HG02610 (cell line): ENCODE data around the gene MEG3.

Source experiments
- ATAC-seq: cut with Tn5 transposase; IDR thresholded peaks from one replicate; pipeline ENCODE4 v1.9.1; 2021; ENCODE audit warnings: mild to moderate bottlenecking, moderate library complexity; ENCODE audit not compliant: unreplicated experiment

MEG3 gene

DNA sequence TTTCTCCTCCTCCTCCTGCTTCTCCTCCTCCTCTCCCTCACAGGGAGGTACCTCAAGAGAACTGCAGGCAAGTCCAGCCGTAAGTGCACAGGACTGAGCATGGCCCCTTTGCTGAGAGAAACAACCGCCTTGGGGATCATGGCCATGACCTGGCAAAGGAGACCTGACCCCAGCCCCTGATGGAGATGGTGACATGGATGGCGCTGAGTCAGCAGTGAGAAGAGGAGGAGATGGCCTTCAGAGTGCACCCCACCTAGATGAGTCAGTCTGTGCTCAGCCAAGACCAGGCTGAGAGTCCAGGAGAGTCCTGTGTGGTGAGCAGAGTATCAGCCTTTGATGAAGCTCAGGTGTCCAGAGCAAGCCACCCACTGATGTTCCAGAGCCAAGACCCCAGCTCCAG, 36.4 kb downstream of the MEG3 start:
- ATAC-seq: no peak

DNA sequence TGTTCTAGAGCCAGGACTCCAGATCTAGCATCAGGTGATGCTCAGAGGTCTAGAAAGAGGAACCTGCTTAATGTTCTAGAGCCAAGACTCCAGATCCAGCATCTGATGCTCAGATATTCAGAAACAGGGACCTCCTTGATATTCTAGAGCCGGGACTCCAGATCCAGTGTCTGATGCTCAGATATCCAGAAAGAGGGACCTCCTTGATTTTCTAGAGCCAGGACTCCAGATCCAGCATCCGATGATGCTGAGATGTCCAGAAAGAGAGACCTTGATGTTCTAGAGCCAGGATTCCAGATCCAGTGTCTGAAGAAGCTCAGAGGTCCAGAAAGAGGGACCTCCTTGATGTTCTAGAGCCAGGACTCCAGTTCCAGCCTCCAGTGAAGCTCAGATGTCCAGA, 36.9 kb downstream of the MEG3 start:
- no peak for ATAC-seq

DNA sequence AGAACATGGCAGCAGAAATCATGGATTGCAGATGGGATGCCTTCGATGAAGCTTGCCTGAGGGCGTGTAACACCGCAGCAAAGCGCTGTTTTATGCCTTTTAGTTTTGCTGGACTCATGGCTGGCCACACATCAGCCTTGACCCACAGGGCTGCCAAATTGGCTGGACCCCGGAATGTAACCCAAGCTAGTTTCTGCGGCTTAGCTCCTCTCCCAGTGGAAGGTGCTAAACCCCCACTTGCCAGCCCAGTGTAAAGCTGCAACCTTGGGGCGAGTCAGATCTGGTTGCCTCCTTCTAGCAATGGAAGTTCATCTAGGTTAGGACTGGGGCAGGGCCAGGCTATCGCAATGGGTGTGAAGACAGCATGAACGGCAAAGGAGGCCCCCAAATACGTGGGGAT, 38.3 kb downstream of the MEG3 start:
- ATAC-seq: no peak

DNA sequence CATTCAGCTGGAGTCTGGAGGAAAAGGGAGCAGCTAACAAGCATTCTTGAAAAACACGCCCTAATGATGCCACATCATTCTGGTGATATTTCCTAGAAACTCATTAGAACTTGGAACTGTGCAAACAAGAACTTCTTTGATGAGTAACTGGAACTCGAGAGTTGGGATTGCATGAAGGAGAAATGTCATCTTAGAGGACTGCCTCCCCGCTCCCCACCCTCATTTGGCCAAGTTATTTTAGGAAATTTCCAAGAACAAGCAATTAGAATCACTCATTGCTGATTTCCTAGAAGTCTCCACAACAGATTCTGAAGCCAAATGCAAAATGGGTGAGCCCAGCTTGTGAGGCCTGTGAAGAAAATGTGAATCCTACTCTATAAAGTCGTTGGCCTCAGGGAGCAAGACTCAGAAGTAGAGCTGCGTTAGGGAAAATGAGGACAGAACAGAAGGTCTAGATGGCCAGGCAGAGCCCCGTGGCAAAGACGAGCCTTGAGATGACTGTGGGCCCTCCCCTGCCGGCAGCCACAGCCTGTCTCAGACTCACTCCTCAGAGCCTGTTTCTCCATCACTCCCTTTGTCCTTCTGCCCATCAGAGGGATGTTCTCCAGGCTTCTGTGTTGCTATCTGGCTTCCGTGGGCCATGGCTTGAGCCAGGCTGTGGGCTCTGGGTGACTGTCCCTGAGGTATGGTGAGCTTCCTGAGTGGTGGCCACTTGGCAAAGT, 39.2 kb downstream of the MEG3 start:
- ATAC-seq: no peak

DNA sequence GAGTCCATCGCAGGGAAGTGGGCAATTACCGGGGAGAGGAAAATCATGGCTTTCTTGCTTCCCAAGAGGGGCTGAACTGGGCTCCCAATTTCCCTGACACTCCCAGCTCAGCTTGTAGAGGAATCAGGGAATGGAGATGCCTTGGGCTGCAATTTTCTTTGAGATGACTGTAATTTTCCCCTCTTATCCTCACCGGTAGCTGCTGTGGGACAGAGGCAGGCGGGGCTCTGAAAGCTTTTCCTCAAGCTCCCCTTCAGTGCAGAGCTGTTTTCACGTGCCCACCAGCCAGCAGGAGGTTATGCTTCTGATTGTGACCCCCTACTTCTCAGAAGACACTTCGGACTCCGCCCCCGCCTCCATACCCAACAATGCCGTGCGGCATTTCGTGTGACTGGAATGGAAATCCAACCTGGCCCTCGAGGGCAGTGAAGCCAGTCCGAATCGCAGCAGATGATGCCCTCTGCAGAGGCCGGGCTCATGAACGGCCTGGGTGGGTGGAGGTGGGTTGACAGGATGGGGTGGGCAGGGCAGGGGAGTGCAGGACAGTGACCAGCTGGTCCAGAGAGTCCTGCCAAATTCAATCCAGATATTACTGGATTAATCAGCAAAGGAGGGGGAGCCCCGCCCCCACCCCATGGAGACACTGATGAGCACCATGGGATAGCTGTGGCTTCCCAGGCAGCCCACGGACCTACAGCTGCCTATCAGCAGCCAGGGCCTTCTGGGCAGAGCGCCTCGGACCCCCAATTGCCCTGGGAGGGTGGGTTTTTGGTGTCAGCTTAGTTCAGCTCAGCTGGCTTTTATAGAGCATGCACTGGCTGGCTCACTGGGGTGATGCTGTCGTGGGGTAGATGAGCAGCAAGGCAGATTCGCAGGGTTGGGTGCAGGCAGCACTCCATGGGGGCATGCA, 40.0 kb downstream of the MEG3 start:
- ATAC-seq: no peak

DNA sequence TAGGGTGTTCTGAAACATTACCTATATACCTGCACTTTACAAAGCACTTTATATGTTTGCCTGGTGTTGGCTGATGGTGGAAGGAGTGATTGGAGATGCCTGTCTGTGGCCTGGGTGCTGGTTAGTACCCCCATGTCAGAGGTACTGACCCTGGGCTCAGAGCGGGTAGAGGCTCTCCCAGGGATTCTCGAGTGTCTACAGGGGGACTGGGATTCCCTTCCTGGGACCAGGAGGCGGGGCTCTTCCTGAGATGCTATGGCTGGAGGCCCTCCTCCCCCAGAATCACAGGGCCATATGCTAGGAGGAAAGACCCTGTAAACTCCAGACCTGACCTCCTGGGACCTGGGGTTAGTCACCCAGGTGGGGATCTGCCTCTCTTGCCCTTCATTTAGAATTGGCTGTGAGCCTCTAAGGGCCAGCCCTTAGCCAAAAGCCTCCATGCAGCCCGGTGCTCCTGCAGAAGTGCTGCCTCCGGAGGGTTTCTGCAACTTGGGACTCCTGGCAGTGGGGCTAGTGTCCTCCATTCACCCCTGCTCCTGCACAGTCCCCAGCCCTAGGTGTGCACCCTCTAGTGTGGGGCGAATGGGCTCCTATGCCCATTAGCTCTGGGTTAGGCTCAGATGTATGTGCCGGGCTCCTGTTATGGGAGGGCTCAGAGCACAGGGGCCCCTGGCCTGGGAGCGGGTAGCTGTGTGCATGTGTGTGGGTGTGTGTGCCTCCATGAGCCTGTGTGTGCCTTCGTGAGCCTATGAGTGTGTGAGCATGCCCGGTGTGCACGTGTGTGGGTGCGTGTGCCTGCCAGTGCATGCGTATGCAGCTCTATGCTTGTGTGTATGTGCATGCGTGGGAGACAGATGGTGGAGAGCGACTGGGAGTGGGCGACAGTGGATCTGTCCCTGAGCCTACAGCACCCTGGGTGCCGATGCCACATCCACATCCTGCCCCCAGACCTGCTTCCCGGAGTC, 41.0 kb downstream of the MEG3 start:
- no peak for ATAC-seq

DNA sequence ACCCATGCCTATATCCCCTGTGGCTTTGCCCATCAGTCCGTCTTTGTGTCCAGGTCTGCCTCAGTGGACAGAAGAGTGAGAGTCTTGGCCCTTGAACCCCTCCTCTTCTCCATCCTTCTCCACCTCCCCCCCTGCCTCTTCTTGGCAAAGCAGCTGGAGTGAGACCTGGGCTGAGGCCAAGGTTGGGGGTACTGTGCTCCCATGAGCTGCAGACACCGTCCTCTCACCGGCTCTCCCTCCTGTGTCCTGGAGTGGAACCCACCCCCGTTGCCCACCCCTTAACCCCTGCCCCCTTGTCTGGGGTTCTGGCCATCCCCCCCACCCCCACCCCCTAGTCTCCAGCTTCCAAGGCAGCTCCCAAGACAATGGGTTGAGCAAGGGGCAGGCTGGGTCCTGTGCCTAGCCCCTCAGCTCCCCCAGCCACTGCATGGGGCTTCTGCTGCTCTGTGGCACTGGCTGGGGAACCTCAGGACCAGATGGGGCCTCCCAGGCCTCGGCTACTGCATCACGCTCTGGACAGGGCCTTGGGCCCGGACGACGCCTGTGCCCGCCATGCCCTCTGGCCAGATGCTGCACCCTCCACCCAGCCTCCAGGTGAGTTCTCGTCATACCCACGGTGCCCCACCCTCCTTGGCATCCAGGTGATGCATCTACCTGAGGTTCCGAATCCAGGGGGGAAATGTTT, 41.9 kb downstream of the MEG3 start:
- ATAC-seq: no peak

DNA sequence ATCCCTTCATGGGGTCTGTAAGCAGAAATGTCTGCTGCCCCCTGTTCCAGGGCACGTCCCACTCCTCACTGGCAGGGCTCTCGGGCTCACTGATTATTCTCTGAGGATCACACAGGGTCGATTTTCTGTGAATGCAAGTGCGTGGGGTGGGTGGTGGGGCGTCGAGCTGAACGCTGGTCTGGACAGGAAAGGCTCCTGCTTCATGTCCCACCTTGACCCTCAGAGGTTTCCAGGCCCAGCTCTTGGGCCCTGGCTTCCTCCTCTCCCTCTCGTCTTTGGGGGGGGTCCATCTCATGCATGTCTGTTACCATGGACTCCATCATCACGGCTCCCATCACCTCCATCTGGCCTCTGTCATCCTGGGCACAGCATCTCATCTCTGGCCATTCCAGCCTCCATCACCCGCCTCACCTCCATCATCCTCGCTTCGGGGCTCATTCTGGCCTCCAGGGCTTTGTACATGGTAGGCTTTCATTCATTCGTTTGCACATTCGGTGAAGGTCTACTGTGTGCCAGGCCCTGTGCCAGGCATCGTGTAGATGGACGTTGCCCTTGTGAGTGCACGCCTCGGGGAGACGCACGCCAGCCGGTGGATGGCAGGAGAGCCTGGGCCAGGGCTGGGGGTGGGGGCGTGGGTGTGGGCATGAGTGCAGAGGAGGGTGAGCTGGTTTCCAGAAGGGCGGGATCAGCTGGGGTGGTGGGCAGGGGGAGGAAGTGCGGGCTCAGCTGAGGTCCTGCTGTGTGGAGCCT, 42.9 kb downstream of the MEG3 start:
- ATAC-seq: no peak

DNA sequence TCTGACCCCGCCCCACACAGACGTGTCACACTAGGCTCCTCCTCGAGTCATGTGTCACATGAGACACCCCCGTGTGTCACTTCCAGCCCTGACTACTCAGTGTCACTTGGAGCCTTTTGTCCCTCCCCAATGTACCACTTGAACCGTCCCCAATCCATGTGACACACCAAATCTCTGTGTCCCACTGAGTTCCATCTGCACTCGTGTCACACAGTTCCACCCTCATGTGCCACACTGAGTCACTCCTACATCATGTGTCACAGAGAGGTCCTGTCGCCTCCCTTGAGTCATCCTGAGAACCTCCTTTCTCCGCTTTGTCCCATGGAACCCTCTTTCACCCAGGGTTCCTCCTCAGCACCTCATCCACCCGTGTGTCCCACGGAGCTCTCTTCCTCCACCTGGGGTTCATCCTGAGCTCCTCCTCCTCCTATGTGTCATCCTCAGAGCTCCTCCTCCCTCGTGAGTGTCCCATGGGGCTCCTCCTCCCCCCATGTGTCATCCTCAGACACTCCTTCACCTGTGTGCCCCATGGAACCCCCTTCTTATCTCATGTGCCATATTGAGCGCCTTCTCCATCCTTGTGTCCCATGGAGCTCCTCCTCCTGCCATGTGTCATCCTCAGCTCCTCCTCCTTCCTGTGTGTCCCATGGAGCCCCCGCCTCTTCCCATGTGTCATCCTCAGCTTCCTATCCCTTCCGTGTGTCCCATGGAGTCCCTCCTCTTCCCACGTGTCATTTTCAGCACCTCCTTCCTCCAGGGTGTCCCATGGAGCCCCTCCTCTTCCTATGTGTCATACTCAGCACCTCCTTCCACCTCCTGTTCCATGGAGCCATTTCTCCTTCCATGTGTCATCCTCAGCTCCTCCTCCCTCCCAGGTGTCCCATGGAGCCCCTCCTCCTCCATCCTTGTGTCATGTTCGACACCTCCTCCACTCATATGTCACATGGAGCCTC, 45.6 kb downstream of the MEG3 start:
- ATAC-seq: no peak

DNA sequence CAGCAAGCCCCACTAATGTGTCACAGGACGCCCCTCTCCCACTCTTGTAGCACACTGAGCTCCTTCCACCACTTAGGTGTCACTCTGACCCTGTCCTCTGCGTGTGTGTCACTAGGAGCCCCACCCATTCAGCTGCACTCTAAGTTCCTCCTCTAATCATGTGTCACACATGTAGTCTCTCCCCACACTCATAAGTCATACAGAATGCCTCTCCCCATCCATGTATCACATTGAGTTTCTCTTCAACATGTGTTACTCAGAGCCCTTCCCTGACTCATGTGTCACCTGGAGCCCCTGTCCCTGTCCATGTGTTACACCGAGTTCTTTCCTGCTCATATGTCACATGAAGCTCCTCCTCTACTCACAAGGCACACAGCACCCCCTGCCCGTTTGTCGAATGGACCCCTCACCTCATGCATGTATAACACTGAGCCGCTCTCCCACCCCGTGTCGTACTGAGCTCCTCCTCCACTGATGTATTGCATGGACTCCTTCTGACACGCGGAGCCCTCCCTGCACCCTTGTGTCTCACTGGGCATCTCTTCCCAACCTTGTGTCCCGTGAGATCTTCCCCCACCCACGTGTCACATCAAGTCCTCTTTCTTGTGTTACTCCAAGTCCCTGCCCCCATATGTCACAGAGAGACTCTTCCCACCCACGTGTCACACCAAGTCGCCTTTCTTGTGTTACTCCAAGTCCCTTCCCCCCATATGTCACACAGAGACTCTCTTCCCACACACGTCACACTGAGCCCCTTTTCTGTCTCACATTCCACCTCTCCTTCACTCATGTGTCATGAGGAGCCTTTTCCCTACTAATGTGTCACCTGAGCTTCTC, 46.6 kb downstream of the MEG3 start:
- ATAC-seq: no peak

DNA sequence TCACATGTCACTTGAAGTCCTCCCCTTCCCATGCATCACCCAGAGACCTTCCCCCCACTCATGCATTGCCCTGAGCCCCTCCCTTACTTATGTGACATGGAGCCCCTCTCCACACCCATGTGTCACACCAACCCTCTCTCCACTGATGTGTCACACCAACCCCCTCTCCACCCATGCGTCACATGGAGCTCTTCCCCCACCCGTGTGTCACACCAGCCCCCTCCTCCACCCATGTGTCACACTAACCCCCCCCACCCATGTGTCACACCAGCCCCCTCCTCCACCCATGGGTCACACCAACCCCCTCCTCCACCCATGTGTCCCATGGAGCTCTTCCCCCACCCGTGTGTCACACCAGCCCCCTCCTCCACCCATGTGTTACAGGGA, 47.2 kb downstream of the MEG3 start:
- no peak for ATAC-seq

DNA sequence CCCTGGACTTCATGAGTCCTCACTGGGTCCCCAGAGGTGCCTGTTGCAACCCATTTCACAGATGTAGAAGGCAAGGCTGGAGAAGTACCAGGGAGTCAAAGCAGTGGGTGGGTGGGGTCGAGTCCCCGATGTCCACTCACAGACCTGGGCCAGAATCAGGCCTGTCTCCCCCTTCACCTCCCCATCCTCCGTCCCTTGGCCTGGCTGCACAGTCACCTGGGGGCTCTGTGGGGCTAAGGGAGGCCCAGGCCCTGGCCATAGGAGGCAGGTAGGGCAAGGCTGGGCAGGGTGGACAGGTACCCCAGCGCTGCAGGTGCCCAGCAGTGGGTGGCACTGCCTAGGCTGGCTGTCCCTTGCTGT, 48.1 kb downstream of the MEG3 start:
- no peak for ATAC-seq

DNA sequence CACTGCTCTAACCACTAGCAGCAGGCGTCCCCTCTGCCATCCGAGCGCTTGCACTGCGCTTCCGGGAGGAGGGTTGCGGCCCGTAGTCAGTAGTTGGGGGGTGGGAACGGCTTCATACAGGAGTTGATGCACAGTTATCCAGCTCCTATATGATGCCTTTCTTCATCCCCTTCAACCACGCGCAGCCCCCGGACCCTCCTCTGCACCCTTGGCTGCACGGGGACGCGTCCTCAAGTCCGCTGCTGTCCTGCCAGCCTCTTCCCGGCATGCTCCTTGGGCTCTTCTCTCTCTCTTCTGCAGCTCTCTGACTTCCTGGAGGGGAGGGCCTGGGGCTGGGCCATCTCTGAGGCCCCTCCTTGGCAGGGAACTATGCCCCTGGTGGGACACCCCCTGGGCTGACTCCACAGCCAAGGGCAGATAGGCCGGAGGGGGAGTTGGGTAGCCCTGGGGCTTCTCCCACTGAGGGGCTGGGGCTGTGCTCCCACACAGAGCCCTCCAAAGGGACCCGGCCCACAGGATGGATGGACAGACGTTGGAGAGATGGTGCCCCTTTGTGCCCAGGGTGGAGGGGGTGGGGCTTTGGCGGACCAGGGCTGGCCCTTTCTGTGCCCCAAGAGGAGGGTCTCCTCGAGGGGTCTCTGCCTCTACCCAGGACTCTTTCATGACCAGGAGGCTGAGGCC, 48.6 kb downstream of the MEG3 start:
- ATAC-seq: no peak

DNA sequence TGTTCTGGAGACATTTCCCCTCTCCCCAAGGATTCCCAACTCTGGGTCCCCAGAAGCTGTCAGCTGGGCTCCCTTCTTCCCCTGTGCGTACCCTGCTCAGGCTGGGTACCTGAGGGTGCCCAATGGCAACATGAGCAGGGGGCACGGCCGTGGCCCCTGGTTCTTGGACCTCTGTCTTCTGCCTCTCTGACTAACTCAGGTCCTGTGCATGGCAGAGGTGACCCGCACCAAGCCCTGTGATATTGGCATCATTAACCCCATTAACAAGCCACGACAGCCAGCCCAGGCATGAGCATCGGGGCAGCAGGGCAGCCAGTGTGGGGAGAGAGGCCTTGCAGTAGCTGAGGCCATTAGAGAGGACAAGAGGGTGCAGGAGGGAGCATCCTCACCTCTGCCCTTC, 49.2 kb downstream of the MEG3 start:
- no peak for ATAC-seq

DNA sequence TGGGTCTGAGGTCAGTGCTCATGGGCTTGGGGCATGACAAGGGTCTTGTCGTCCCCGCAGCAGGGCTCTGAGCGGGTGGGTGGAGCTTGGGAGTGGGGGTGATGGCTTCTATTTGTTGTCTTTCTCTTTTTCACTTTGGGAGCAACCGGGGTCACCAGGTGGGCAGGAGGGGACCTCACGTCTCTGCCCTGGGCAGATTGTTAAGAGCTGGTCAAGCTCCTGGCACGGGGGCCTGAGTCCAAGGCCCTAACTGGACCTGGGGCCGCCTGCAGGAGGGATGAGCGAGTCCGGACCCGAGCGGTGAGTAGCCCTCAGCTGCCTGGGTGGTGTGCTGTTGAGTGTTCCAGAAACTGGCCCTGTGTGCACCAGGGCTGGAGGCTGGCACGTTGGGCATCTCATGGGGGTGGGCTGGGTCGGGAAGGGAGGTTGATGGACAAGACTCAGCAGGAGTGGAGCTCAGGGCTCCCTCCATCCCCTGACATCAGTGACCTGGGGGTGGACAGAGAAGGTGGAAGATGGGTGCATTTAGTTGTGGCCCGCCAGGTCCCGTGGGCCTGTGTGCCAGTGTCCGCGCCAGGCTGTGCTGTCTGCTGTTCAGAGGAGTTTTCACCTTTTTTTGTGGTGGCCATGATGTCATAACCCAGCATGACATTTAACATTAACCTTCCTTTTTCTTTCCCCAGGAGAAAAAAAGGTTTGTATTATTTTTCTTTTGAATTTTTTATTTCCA, 50.1 kb downstream of the MEG3 start:
- no peak for ATAC-seq

DNA sequence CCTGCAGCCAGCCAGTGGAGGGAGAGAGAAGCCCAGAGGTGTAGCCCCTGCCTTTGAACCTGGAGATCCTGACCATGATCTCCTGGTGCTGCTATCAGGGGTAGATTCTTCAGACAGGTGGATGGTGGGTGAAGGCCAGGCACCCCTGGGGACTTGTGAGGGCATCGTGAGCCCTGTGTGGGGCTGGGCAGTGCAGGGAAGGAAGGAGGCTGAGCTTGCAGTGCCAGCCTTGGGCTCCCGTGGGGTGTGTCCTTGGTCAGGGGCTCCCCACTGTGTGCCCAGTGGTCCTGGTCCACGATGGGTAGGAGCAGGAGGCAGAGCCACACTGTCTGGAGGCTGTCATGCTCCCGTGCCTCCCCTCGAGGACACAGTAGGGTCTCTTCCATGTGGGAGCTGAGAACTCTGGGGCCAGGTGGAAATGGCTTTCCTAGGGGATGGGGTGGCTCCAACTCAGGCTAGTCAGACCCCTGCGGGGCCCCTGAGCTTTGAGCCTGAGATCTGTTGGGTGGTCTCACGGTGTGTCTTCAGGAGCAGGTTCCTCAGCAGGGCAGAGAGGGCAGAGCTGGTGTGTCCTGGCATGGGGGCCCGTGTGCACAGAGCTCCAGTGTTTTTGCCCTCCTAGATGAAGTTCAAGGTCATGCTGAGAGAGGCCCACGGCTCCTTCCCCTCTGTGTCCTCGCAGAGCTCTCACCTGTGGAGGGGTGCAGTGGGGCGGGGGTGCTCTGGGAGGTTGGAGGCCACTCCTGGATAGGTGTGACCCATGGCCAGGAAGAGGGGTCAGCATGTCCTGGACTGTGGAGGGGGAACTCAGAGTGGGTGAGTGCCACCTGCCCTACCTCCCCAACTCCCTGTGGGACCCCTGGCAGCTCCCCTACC, 52.6 kb downstream of the MEG3 start:
- ATAC-seq: no peak
